ENCODE data around the gene MEGF11. TPM values are rescaled to one million over a fixed set of nuclear protein-coding genes. Genes with fewer than 3 reads are reported as not detected.
"Not testable (repeated sequence)": the region's sequence is repeated elsewhere in the genome, so short reads cannot be mapped to it uniquely, and the experiment has no call there.

MEGF11 gene
- total RNA-seq, 1 experiment from 2014 or later: 0.02 TPM

DNA sequence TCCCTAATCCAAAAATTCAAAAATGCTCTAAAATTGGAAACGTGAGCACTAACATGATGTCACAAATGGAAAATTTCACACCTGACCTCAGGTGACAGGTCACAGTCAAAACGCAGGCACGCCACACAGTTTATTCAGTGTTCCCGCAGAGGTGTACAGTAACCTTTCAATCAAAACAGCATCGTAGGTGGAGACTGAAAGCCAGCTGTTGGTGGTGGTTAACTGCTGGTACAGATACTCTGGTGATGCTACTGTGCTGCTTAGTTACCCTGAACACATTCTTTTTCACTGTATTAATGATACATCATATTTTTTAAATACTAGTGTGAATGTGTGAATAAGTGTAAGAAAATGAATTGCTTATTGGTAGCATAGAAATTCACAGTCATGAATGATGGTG, 360.5 kb downstream of the MEGF11 start:
- no peak for DNase-seq (ENCODE audit: low read depth)

- DNase-seq (ENCODE audit: low read depth): no peak
Measured at GRCh38 chr15:65888981-65889380, 364.6 kb downstream of the MEGF11 start.

DNA sequence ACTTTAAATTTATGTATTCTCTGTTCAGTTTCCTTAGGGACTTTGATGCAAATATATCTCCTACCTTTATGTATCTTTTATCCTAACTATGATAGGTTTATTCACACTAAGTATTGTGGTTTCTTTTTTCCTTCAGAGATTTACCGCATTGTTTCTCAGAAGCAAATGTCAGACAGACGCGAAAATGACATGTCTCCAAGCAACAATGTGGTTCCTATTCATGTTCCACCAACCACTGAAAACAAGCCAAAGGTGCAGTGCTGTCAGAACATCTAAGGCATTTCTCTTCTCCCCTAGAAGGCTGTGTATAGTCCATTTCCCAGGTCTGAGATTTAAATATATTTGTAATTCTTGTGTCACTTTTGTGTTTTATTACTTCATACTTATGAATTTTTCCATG, 366.0 kb downstream of the MEGF11 start:
- DNase-seq (ENCODE audit: low read depth): no peak

- no peak for DNase-seq (ENCODE audit: low read depth)
Measured at GRCh38 chr15:65885668-65886218, 367.8 kb downstream of the MEGF11 start.

DNA sequence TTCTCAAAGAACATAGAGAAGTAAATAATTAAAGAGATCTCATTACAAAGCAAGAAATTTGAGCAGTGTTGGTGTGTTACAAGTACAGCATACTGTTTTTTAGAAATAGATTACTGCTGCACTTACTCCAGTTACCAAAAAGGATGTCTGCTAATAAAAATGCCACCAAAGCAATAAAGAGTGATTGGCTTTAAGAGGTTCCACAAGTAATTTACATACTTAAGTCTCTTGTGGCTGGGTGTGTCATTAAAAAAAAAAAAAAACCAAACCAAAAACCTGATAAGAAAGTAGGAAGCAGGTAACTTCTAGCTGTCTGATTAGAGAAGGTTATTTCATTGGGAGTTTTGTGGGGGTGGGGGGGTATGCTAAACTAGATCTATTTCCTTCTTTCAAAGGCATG, 369.0 kb downstream of the MEGF11 start:
- no peak for DNase-seq (ENCODE audit: low read depth)

DNA sequence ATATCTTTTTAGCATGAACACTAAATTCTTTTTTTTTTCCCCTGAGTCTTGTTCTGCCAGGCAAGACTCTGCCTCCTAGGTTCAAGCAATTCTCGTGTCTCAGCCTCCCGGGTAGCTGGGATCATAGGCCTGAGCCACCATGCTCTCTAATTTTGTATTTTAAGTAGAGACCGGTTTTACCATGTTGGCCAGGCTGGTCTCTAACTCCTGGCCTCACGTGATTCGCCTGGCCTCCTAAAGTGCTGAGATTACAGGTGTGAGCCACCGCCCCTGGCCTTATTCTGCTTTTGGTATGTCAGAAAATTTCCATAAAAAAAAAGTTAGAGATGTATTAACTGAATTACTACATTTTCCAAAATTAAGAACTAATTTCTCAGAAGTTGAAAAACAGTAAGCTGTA, 370.0 kb downstream of the MEGF11 start:
- no peak for DNase-seq (ENCODE audit: low read depth)

DNA sequence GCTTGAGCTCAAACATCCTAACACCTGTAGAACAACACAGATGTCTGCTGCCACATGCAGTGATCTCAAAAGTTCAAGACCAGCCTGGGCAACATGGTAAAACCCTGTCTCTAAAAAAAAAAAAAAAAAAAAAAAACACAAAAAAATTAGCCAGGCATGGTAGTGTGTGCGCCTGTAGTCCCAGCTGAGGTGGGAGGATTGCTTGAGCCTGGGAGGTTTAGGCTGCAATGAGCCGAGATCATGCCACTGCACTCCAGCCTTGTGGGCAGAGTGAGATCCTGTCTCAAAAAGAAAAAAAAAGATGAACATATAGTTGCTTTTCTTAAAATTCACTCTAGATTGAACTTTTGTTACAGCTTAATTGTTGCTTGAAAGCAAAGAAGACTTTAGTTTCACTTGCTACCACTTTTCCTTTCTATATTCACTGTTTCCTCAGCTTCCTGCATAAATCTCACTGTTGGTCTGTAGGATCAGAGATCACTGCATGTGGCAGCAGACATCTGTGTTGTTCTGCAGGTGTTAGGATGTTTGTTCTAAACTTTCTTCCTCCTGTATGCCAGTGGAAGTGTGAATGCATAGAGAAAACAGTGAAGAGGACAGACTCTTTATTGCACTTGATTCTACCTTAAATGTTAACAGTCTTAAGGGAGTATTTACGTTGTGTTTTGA, 371.6 kb downstream of the MEGF11 start:
- no peak for DNase-seq (ENCODE audit: low read depth)

DNA sequence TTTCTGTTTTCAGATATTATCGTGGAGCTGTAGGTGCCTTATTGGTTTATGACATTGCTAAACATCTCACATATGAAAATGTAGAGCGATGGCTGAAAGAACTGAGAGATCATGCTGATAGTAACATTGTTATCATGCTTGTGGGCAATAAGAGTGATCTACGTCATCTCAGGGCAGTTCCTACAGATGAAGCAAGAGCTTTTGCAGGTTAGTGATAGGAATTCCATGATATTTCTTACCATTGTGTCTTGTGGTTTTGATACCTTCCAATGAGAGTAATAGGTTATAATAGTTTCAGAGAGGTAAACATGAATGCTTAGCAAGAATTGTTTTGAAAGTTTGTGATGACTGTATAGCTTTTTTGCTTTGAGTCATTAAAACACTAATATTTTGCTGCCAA, 375.8 kb downstream of the MEGF11 start:
- DNase-seq (ENCODE audit: low read depth): no peak

GRCh38 chr15:65875458-65875857, 378.1 kb downstream of the MEGF11 start:
- no peak for DNase-seq (ENCODE audit: low read depth)

GRCh38 chr15:65873256-65873655, 380.3 kb downstream of the MEGF11 start:
- DNase-seq (ENCODE audit: low read depth): no peak

GRCh38 chr15:65872596-65872995, 381.0 kb downstream of the MEGF11 start:
- DNase-seq (ENCODE audit: low read depth): peak; percentile 14

- DNase-seq (ENCODE audit: low read depth): not testable (repeated sequence)
Measured at GRCh38 chr15:65871886-65872285, 381.7 kb downstream of the MEGF11 start.

DNA sequence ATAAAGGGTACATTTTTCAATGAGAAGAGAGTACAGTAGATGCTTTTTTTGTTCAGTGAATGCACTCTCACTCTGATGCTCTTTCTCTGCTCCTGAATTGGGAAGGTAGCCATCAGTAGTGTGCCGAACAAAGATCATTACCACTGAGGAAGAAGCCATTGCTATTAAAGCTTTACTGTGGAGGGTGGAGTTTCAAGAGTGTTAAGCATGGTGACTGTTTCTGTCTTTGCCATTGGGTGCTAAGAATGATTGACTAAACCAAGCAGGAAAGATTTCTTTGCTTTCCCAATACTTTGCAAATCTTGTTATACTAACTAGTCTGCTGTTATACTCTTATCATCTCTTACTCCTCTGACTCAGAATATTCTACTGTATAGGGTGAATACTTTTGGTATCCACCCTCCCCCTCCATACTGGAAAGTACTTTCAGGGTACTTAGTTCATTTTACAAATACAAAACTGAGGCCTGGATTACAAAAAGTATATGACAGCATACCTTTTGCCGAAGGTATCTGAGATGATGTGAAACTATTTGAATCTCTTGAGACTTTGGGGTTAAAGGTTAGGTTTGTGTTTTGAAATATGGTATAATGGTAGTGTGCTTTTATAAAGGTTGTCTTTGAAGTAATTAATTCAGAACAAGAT, 382.5 kb downstream of the MEGF11 start:
- DNase-seq (ENCODE audit: low read depth): peak; percentile 45

DNA sequence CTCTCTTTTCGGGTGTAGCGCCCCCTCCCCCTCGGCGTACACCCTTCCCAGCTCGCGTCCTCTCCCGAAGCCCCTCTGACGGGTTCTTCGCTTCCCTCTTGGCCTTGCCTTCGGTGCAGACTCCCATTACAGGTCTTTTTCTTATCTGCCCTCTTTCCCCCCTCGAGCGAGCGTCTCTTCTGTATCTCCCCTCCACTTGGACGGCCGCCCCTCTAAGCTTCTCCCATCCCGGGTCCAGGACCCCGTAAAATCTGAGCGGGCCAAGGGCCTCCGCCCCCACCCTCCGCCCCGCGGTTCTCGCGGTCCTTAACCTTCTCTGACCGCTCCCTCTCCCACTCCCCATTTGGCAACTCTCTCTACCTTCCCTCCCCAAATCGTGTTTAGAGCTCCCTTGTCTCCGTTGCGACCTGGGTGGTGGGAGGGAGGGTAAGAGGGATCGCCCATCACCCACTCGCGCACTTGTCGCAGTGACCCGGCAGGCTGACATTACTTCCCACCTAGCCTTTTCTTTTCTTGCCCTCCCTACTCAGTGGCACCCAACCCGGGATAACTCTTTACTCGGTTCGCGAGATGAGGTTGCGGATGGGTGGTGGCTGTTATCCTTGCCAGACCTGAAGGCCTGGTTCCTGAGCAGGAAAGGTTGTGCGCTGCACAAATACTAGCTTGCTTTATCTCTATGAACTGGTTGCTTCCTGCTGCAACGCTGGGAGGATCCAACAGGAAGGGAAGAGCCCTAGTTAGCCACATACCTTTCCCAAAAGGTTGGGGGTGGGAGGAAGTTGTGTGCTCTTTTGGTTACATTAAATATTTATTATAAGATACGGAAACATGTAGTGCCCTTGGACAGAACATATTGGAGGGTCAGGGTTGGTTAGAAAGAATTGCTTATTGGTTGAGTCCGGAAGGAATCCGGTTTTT, 383.3 kb downstream of the MEGF11 start:
- DNase-seq (ENCODE audit: low read depth): peak; percentile 61

- peak; percentile 94 for DNase-seq (ENCODE audit: low read depth)
Measured at GRCh38 chr15:65869126-65869953, 384.2 kb downstream of the MEGF11 start, which contains the start of gene RAB11A. RAB11A (plus strand) TSS chr15:65869491; CDS start chr15:65869586, 95 bp downstream.

GRCh38 chr15:65868546-65869125, 384.9 kb downstream of the MEGF11 start:
- DNase-seq (ENCODE audit: low read depth): no peak

GRCh38 chr15:65867933-65868332, 385.6 kb downstream of the MEGF11 start:
- DNase-seq (ENCODE audit: low read depth): not testable (repeated sequence)

DNA sequence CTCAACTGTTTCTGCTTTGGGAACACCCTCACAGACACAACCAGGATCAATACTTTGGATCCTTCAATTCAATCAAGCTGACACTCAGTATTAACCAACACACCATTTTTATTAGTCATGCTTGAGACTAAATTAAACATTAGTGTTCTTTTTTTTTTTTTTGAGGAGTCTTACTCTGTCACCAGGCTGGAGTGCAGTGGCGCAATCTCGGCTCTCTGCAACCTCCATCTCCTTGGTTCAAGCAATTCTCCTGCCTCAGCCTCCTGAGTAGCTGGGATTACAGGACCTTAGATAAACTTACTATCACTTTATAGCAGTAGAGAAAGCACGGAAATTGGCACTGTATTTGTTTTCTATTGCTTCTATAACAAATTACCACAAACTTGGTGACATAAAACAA, 386.3 kb downstream of the MEGF11 start:
- no peak for DNase-seq (ENCODE audit: low read depth)

- DNase-seq (ENCODE audit: low read depth): no peak
Measured at GRCh38 chr15:65863106-65863505, 390.4 kb downstream of the MEGF11 start.

GRCh38 chr15:65862682-65863081, 390.9 kb downstream of the MEGF11 start:
- DNase-seq (ENCODE audit: low read depth): peak; percentile 47
